ENCODE measurements around the gene MRI1.
"Not testable (repeated sequence)": the region's sequence is repeated elsewhere in the genome, so short reads cannot be mapped to it uniquely, and the experiment has no call there.

MRI1 gene

DNA sequence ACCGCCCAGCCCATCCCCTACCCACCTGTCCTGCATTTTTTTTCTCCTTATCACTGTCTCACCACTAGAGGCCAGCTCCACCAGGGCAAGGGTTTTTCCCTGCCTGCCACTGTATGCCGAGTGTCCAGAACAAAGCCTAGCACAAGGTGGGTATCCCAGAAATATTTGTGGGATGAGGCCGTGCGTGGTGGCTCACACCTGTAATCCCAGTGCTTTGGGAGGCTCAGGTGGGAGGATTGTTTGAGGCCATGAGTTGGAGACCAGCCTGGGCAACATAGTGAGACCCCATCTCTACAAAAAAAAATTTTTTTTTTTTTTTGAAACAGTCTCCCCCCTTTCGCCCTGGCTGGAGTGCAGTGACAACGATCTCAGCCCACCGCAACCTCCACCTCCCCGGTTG, 2.9 kb upstream of the MRI1 start:
- no peak for DNase-seq

GRCh38 chr19:13762635-13763235, 1.6 kb upstream of the MRI1 start:
- DNase-seq, result no peak

DNA sequence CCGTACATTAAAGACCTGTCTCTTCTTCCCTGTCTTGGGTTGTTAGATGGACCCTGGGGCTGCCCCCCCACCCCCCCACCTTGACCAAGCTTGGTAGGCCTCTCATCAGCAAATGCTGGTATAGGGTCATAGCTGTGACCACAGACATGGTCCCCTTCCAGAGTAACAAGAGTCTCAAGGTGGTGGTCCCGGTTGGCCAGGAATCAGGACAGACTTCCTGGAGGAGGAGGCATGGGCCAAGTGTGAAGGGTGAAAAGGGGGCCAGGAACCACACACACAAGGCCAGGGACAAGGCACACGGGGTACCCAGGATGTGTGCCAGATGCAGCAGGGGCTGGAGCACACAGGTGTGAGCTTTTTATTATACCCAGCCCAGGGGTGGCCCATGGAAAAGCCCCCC, 1.1 kb upstream of the MRI1 start:
- DNase-seq, result no peak

DNA sequence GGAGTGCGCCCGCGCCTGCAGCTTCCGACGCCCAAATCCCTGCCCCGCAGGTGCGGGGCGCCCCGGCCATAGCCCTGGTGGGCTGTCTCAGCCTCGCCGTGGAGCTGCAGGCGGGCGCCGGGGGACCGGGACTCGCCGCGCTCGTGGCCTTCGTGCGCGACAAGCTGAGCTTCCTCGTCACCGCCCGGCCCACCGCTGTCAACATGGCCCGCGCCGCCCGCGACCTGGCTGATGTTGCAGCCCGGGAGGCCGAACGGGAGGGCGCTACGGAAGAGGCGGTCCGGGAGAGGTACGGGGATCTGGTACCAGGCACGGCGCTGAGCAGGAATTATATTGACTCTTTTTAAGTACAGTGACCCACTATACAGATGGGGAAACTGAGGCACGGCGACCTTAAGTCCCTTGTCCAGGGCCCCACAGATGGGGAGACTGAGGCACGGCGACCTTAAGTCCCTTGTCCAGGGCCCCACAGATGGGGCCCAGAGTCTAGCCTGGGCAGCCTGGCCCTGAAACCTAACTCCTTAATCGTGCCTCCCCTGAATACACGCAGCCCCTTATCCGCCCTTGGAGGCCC, 586 bp downstream of the MRI1 start:
- DNase-seq, result peak in 1 of 4 experiments; percentile 15

- no peak for DNase-seq
Measured at GRCh38 chr19:13765395-13766094, 1.2 kb downstream of the MRI1 start.

GRCh38 chr19:13766095-13766481, 1.8 kb downstream of the MRI1 start:
- DNase-seq, result no peak

DNA sequence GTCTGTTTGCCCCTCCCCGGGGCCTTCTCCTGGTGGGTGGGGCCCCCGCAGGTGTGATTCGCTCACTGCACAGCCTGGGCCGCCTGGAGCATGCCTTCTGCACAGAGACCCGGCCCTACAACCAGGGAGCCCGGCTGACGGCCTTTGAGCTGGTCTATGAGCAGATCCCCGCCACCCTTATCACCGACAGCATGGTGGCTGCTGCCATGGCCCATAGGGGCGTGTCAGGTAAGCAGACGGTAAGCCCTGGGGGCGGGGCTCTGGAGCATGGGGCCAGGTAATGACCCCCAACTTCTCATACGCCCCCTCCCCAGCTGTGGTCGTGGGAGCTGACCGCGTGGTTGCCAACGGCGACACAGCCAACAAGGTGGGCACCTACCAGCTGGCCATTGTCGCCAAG, 4.2 kb downstream of the MRI1 start:
- DNase-seq, result no peak

DNA sequence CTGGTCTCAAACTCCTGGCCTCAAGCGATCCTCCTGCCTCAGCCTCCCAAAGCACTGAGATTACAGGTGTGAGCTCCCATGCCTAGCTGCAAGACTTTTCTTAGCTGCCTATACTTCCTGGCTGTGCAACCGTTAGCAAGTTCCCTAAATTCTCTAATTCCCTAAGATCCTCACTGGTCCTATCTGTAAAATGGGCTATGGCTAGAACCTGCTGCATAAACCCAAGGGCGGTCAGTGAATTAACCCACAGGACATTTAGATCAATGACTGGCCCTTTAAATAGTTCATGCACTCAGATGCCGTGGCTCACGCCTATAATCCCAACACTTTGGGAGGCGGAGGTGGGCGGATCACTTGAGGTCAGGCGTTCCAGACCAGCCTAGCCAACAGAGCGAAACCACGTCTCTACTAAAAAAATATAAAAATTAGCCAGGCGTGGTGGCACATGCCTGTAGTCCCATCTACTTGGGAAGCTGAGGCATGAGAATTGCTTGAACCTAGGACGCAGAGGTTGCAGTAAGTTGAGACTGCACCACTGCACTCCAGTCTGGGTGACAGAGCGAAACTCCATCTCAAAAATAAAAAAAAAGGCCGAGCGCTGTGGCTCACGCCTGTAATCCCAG, 5.8 kb downstream of the MRI1 start:
- DNase-seq, result no peak

- peak; percentile 59 to 78 (median 66) for DNase-seq
Measured at GRCh38 chr19:13774217-13775191, 10.2 kb downstream of the MRI1 start, which contains the start of gene C19orf53. C19orf53 (plus strand) TSS chr19:13774456; CDS start chr19:13774478, 22 bp downstream.

GRCh38 chr19:13778398-13778797, 14.1 kb downstream of the MRI1 start:
- no peak for DNase-seq

GRCh38 chr19:13778847-13779246, 14.5 kb downstream of the MRI1 start:
- DNase-seq, result no peak

- DNase-seq, result not testable (repeated sequence)
Measured at GRCh38 chr19:13779794-13780193, 15.5 kb downstream of the MRI1 start.

- DNase-seq, result no peak
Measured at GRCh38 chr19:13781547-13781946, 17.2 kb downstream of the MRI1 start.

- DNase-seq, result no peak
Measured at GRCh38 chr19:13782537-13782936, 18.2 kb downstream of the MRI1 start.

DNA sequence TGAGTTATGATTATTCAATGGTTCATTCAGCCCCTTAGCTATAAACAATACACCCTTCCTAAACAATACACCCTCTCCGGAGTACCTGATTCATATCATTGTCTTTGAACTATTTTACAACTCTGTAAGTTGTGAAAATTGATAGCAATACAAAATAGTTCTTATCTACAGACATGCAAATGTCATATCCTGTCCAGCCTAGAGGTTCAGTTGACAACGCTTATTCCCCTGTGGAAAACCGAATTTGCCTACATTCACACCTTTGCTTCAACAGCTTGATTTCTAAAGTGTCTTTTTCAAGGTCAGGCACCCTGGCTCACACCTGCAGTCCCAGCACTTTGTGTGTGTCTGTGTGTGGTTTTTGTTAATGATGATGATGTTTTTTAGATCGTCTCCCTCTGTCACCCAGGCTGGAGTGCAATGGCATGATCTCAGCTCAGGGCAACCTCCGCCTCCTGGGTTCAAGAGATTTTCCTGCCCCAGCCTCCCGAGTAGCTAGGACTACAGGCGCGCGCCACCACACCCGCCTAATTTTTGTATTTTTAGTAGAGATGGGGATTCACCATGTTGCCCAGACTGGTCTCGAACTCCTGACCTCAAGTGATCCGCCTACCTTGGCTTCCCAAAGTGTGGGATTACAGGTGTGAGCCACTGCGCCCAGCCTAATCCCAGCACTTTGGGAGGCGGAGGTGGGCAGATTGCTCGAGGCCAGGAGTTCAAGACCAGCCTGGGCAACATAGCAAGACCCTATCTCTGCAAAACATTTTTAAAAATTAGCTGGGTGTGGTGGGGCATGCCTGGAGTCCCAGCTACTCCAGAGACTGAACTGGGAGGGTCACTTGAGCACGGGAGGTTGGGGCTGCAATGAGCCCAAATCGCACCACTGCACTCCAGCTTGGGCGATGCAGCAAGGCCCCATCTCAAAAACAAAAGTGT, 19.5 kb downstream of the MRI1 start:
- DNase-seq, result no peak

DNA sequence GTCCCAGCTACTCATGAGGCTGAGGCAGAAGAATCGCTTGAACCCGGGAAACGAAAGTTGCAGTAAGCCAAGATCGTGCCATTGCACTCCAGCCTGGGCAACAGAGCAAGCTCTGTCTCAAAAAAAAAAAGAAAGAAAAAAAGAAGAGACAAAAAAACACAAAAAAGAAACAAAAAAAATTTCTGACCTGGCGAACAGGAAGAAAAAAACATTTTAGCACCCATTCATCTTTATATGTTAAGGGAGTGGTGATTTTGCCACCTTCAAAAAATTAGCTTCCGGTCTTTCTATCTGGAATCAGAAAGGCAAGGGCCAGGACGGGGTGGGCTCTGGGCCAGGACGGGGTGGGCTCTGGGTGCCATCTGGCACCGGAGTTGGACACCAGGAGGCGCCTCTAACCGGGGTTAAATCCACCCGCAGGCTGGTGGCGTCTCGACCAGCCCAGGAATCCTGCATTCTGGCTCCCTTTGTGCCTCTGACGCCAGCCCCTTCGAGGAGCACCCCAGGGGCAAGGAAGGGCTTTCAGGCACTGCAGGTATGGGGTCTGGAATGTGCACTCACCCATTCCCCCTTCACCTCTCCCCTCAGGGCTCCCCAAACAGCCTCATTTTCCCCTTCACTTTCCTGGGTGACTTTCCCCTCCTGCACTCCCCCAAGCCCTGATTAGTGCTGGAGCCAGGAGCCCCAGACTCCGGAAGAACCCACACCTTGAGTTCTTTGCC, 20.6 kb downstream of the MRI1 start:
- DNase-seq, result peak; percentile 20 to 71 (median 44)

DNA sequence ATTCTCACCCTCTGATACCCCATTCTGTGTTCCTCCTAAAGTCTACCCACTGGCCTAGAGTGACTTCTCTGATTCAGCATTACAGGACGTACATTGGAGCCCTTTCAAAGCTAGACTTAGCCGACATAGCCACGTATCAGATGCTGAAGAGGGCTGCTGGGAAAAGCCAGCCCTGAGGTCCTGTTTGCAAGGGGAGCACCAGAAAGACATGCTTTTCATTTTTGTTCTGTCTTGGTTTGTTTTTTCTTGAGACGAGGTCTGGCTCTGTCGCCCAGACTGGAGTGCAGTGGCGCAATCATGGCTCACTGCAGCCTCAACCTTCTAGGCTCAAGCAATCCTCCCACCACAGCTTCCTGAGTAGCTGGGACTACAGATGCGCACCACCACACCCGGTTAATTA, 24.7 kb downstream of the MRI1 start:
- DNase-seq, result no peak

DNA sequence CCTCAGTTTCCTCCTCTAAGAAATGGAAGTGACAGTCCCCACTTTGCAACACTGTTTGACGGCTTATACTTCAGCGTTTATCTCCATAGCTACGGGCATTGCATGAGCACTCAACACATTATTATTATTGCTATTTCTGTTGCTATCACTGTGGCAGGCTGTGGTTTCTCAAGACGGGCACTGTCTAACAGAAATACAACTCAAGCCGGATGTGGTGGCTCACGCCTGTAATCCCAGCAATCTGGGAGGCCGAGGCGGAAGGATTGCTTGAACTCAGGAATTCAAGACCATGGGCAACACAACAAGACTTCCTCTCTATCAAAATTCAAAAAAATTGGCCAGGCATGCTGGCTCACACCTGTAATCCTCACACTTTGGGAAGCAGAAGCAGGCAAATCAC, 26.0 kb downstream of the MRI1 start:
- DNase-seq, result no peak

GRCh38 chr19:13793317-13793716, 29.0 kb downstream of the MRI1 start:
- DNase-seq, result not testable (repeated sequence)

- no peak for DNase-seq
Measured at GRCh38 chr19:13794398-13794756, 30.1 kb downstream of the MRI1 start.
